ENCODE results near the gene GAB2. TPM values are rescaled to one million over a fixed set of nuclear protein-coding genes. Genes with fewer than 3 reads are reported as not detected.

The GAB2 gene
- total and polyA plus RNA-seq, 2 of the 13 experiments (the other 11 are each of a cell fraction or from before 2014, with no cell fraction given) = 4.1 to 8.6 TPM

- no peak for TF ChIP-seq SP1 (IDR thresholded peaks at IDR 0.05)
- TF ChIP-seq SP1 (CRISPR knock-in tag; IDR thresholded peaks at IDR 0.05) = no peak
- TF ChIP-seq JDP2 (CRISPR knock-in tag; IDR thresholded peaks at IDR 0.05; ENCODE audit: borderline replicate concordance) = no peak
- TF ChIP-seq IKZF1 (IDR thresholded peaks at IDR 0.05) = no peak
- no peak; the same call in 1 of the 2 replicates for TF ChIP-seq MTERF4 (CRISPR knock-in tag; IDR thresholded peaks at IDR 0.05)
- TF ChIP-seq ZMYM2 (CRISPR knock-in tag; IDR thresholded peaks at IDR 0.05) = peak; percentile 77; the same call in 1 of the 2 replicates
- no peak for TF ChIP-seq MZF1 (CRISPR knock-in tag; IDR thresholded peaks at IDR 0.05; ENCODE audit: borderline replicate concordance)
- no peak for TF ChIP-seq NFE2L1 (CRISPR knock-in tag; IDR thresholded peaks at IDR 0.05; ENCODE audit: borderline replicate concordance)
- TF ChIP-seq ZUFSP (CRISPR knock-in tag; IDR thresholded peaks at IDR 0.05; ENCODE audit: borderline replicate concordance) = no peak
- TF ChIP-seq ZBTB38 (CRISPR knock-in tag; IDR thresholded peaks at IDR 0.05) = no peak
- TF ChIP-seq CHCHD3 (CRISPR knock-in tag; IDR thresholded peaks at IDR 0.05) = no peak
- TF ChIP-seq ZNF256 (CRISPR knock-in tag; conservative IDR thresholded peaks at IDR 0.05) = no peak
- TF ChIP-seq ZSCAN12 (CRISPR knock-in tag; IDR thresholded peaks at IDR 0.05) = no peak
- TF ChIP-seq CENPX (CRISPR knock-in tag; IDR thresholded peaks at IDR 0.05) = no peak
- no peak for TF ChIP-seq ZBTB33 (CRISPR knock-in tag; IDR thresholded peaks at IDR 0.05)
- TF ChIP-seq ZNF441 (CRISPR knock-in tag; IDR thresholded peaks at IDR 0.05; ENCODE audit: borderline replicate concordance) = no peak; the same call in 1 of the 2 replicates
- no peak; the same call in 1 of the 2 replicates for TF ChIP-seq CEBPG (CRISPR knock-in tag; IDR thresholded peaks at IDR 0.05)
- TF ChIP-seq THYN1 (CRISPR knock-in tag; IDR thresholded peaks at IDR 0.05; ENCODE audit: borderline replicate concordance, low read depth) = no peak
- 0 out of 2 replicates have a peak, but pooled peaks have one; percentile 36 for TF ChIP-seq PHF20 (CRISPR knock-in tag; IDR thresholded peaks at IDR 0.05)
- TF ChIP-seq DZIP1 (CRISPR knock-in tag; IDR thresholded peaks at IDR 0.05) = no peak
- no peak for TF ChIP-seq SNRNP70 (IDR thresholded peaks at IDR 0.05; ENCODE audit: low read depth, low read length)
- peak; percentile 53; the same call in 1 of the 3 replicates for TF ChIP-seq MXI1 (IDR thresholded peaks at IDR 0.05; ENCODE audit: borderline replicate concordance, low read depth, low read length)
Observed at GRCh38 chr11:78416285-78417174, 1.1 kb downstream of the GAB2 start (continued).
